NB4 (cell line): ENCODE measurements around the gene TSSK2.
A peak's percentile ranks its signal among the peaks of the same experiment; 100 is the strongest.

ENCODE experiments used
- DNase-seq: peaks from one replicate; pipeline ENCODE4 v3.0.0; 2010; ENCODE audit warnings: low read depth
- H3K4me3 ChIP-seq: one replicate; pipeline ENCODE4 v1.5.1; 2011; ENCODE audit warnings: mild to moderate bottlenecking, low read depth, low read length, moderate library complexity
- MYC ChIP-seq: IDR thresholded peaks from 2 replicates; pipeline ENCODE4 v1.6.1; 2011; ENCODE audit warnings: low read depth, low read length
- POLR2A ChIP-seq: IDR thresholded peaks from 2 replicates; pipeline ENCODE4 v1.6.1; 2011; ENCODE audit warnings: mild to moderate bottlenecking; ENCODE audit not compliant: insufficient read length; ENCODE audit errors: extremely low read depth
- TF ChIP-seq, protein P1 (sequence below): IDR thresholded peaks from one replicate; pipeline ENCODE4 v1.5.1; 2012; ENCODE audit warnings: low read depth, low read length
- TF ChIP-seq, protein P2 (sequence below): IDR thresholded peaks from 2 replicates; pipeline ENCODE4 v1.6.1; 2011; ENCODE audit warnings: low read depth, low read length

Gene TSSK2

GRCh38 chr22:19167106-19167869 is 36.2 kb downstream of the TSSK2 start:
- DNase-seq = no peak
- TF ChIP-seq MYC = no peak
- TF ChIP-seq POLR2A = no peak
- TF ChIP-seq, protein P1, sequence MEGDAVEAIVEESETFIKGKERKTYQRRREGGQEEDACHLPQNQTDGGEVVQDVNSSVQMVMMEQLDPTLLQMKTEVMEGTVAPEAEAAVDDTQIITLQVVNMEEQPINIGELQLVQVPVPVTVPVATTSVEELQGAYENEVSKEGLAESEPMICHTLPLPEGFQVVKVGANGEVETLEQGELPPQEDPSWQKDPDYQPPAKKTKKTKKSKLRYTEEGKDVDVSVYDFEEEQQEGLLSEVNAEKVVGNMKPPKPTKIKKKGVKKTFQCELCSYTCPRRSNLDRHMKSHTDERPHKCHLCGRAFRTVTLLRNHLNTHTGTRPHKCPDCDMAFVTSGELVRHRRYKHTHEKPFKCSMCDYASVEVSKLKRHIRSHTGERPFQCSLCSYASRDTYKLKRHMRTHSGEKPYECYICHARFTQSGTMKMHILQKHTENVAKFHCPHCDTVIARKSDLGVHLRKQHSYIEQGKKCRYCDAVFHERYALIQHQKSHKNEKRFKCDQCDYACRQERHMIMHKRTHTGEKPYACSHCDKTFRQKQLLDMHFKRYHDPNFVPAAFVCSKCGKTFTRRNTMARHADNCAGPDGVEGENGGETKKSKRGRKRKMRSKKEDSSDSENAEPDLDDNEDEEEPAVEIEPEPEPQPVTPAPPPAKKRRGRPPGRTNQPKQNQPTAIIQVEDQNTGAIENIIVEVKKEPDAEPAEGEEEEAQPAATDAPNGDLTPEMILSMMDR = no peak
- TF ChIP-seq, protein P2, sequence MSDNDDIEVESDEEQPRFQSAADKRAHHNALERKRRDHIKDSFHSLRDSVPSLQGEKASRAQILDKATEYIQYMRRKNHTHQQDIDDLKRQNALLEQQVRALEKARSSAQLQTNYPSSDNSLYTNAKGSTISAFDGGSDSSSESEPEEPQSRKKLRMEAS = no peak
- H3K4me3 ChIP-seq = no peak overlapping the region

DNA sequence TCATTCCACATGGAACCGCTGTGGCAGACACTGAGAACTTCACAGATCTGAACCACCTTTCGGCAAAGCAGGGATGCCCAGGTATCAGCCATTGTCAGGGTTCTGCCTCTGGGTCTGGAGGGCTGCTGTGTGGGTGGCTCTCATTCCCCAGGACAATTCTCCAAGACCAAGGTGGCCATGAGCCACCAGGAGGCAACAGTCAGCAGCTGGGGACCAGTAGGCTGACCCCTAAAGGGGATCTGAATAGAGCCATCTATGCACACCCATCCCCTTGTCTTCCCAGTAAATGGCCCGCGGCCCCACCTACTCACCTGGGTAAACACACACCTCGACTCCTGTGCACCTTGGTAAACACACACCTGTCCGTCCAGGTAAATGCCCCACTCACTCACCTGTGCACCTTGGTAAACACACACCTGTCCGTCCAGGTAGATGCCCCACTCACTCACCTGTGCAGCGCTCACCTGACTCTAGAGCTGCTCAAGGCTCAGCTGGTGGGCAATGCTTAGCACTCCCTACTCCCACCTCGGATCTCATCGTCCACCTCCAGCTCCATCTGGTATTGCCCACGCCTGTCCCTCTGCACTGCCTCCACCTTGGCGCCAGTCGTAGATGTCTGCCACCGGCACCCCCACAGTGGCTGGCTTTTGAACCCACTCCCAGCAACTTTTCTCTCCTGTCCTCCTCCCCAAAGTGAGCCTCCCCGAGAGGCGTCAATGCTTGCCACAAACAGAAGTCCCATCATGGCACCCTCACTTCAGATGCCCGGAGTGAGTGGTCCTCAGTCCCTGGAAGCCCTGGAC is 37.2 kb downstream of the TSSK2 start:
- TF ChIP-seq, protein P1 = peak; percentile 33
- no peak for TF ChIP-seq MYC
- TF ChIP-seq, protein P2 = no peak
- TF ChIP-seq POLR2A = no peak
- no peak for DNase-seq
- H3K4me3 ChIP-seq = no peak overlapping the region

DNA sequence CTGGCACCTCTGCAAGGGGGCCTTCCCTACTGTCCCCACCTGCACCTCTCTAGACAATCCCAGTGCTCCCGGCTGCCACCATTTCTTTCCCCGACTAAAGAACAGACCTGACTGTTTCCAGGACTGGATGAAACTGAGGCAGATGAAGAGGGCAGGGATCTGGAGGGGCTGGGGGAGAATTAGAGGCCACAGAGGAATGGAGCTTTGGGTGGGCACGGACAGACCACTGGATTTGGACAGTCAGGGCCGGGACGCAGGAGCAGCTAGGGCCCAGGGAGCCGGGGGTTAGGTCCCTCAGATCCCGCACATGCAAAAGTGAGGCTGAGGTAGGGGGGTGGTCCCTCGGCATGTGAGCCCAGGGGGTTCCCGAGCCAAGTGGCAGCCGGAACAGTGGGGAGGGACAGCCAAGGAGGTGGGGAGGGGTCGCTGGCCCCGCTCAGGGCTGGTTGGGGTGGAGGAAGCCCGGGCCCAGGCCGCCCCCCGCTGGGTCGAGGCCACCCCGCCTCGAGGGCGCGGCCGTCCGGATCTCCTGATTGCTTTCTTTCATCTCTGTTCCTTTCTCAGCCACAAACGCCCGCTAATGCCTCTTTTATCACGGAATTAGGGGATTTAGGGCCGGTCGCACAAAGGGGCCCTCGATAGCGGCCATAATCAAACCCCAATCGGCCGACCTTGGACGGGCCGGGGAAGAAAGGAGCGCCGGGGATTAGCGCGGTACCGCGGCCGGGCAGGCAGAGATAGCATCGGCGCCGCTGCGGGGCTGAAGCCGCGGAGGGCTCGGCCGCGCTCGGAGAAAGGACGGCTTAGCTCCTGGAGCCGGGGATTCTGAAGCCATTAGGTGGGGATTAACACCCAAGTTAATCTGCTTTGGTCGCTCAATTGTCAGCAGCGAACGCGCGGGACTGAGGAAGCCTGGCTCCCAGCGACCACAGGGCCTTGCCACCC is 38.2 kb downstream of the TSSK2 start:
- no peak overlapping the region for H3K4me3 ChIP-seq
- TF ChIP-seq, protein P2 = no peak
- TF ChIP-seq POLR2A (no peak), MYC (no peak)
- TF ChIP-seq, protein P1 = no peak
- DNase-seq = no peak

- TF ChIP-seq, protein P1 = no peak
Observed at GRCh38 chr22:19169947-19170318, 38.8 kb downstream of the TSSK2 start.

GRCh38 chr22:19172213-19173046 is 41.3 kb downstream of the TSSK2 start:
- no peak for DNase-seq
- peak overlapping the region; percentile 84 for H3K4me3 ChIP-seq
- TF ChIP-seq POLR2A = no peak
- TF ChIP-seq, protein P2 = no peak
- no peak for TF ChIP-seq MYC
- TF ChIP-seq, protein P1 = no peak

More at GRCh38 chr22:19169947-19170318, 38.8 kb downstream of the TSSK2 start:
- H3K4me3 ChIP-seq = no peak overlapping the region
- no peak for DNase-seq
